NCI-H82 treated with DMSO at 0.1 percent for 48 hours (cell line): ENCODE data around the gene GRHL3.

Source experiments
- DNase-seq: peaks from one replicate; lab custom pipeline; 2025; ENCODE audit not compliant: unreplicated experiment; lab: John Stamatoyannopoulos, UW

The GRHL3 gene

DNA sequence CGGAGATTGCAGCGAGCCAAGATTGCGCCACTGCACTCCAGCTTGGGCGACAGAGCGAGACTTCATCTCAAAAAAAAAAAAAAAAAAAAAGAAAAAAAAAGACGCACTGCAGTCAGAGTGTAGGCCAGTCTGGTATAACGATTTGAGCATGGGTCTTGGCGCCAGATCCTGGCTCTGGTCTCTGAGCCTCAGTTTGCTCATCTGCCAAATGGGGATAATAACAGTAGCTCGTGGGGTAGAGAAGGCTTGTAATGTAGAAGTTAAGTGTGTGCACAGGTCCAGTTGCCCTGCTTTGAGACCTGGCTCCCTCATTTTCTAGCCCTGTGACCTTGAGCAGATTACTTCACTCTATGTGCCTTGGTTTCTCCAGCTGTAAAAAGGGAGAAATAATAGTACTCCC is 26.3 kb upstream of the GRHL3 start:
- no peak for DNase-seq

DNA sequence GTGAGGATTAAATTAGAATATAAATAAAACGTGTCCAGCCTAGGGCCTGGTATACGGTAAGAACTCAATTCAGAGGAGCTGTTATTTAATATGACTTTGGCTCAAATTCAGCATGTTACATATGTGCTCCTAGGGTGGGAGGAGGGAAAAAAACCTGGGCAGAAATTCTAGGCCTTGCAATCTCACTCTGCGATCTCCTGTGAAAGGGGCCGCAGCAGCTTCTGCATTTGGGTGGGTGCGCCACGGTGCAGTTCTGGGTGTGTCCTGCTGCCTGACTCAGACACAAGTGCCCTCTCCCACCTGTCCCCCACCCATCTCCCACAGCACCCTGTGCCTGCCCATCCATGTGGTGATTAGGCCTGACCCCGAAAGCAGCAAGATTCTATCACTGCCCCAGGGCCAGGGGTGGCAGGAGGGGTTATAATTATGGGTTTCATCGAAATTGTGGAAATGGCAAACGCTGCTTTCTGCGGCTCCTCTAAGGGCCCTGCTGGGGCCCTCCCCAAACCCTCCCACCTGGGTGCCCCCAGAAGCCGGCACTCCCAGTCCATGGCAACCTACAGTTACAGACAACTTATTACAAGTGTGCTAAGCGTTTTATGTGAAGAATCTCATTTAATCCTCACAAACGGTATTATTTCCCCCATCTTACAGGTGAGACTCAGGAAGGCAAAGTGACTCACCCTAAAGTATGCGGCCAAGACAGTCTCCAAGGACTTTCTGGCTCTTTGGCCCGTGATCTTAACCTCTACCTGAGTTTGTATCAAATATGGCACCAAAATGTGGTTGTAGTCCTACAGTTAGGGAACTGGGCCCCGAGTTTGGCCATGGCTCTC is 25.5 kb upstream of the GRHL3 start:
- no peak for DNase-seq

DNA sequence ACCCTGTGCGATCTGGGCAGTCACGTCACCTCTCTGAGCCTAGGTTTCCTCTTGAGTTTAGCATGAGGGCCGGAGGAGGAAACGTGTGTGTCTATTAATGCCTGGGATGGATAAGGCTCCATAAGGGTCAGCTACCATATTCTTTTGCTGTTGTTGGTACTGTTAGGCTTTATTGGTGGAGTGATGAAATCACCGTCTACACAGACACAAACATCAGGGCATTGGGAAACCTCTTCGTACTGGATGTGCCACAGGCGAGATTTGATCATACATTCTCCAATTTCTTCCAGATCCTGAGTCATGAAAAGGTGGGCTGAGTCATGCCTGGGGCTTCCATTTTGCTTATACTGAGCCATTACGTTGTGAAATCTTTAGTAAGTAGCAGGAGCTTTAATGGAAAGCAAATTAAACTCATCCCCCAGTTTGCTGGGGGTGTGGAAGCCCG is 24.9 kb upstream of the GRHL3 start:
- no peak for DNase-seq

DNA sequence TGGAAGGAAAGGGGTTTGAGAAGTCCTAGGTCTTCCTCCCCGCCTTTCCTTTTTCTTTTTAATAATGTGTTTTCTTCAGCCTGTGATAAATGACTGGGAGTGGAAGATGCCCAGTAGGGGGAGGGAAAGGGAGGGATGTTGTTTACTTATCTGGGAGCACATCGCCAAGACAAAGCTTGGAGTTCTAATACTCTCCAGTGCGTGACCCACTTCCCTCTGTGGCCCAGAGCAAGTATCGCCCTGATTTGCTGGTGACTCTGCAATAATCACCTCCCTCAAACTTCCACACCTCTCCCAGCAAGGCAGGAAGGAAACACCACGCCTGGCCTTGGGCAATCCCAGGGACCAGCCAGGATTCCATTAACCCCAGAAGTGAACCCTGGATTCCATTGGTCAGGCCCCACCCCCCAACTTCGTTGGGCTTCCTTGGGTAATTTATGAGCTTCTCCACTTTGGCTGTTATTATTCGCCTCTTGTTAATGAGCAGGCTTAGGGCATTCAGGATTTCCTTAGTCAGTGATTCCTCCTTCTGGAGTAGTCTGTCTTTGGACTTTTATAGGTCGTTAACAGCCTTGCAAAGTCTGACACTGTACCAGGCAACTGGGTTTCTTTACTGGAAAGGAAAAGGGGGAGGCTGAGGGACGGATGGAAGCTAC is 24.3 kb upstream of the GRHL3 start:
- no peak for DNase-seq

DNA sequence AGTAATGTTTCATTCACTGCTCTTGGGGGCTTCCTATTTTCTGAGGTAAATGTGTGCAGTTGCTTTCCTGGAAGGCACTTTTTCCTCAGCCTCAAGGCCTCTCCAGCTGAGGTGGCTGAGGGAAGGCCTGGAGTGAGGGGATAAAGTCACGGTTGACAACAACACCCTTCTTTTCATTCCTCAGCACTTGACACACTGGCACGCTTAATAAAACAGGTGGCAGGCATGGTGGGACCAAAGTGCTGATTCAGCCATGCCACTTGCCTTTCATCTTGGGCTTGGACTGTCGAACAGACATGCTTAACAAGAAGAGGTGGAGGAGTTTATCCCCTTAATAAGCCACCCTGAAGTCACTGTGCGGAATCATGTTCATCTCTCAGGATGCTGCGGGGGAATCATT is 23.6 kb upstream of the GRHL3 start:
- no peak for DNase-seq

DNA sequence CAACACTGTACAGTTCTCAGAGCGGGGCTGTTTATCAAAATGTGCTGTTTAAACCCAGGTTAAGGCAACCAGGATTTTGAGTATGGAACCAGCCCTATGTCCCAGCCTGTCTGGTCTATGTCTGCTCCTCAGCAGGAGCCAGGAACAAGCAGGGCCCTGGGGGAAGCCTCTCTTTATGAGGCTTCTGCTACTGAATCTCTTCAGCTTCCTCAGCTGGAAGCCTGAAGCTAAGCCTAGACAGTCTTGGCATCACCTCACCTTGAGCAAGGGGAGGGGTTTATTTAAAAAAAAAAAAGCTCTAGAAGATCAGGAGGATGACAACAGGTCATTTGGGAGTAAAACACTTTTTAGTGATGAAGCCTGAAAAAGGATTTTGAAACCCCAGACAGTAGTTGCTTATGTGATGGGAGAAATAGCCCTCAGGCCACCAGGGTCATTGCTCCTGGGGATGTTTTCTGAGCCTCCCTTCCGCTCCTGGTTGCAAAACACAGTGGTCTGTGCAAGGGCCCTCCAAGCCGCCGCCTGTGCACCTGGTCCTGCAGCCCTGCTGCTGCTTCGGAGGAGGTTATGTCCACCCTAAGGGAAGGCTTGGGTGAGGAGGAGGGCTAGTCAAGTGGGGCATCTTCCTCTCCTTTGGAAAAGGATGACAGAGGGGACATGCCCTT is 21.8 kb upstream of the GRHL3 start:
- DNase-seq = no peak

DNA sequence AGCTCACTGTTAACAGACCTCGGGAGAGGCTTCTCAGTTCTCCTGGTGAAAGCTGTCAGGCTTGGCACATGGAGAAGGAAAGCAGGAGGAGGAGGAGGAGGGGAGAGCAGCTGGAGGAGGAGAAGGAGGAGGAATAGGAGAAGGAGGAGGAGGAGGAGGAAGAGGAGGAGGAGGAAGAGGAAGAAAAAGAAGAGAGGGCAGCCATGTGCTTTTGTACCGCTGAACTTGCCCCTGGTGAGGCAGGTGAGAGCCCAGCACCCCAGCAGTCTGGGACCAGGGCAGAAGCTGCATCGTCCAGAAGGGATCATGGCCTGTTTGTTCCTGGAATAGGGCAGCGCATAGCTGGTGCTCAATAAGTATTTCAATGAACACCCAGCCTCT is 21.3 kb upstream of the GRHL3 start:
- DNase-seq = no peak

DNA sequence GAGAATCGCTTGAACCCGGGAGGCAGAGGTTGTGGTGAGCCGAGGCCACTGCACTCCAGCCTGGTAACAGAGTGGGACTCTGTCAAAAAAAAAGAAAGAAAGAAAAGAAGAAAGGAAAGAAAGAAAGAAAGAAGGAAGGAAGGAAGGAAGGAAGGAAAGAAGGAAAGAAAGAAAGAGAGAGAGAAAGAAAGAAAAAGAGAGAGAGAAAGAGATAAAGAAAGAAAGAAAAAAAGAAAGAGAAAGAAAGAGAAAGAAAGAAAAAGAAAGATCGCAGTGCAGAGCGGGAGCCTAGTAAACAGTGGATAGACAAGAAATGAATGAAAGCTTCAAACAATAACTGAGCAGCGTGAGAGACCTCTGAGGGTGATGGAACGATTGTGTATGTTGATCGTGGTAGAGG is 20.6 kb upstream of the GRHL3 start:
- no peak for DNase-seq

DNA sequence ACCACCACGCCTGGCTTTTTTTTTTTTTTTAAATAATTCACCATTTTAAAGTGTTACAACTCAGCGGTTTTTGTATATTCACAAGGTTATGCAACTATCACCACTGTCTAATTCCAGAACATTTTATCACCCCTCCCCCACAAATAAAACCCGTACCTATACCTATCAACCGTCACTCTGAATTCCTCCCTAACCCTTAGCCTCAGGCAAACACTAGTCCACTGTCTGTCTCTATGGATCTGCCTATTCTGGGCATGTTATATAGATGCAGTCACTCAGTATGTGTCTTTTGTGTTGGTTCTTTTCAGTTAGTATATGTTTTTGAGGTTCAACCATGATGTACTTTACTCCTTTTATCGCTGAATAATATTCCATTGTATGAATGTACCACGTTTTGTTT is 19.3 kb upstream of the GRHL3 start:
- no peak for DNase-seq

DNA sequence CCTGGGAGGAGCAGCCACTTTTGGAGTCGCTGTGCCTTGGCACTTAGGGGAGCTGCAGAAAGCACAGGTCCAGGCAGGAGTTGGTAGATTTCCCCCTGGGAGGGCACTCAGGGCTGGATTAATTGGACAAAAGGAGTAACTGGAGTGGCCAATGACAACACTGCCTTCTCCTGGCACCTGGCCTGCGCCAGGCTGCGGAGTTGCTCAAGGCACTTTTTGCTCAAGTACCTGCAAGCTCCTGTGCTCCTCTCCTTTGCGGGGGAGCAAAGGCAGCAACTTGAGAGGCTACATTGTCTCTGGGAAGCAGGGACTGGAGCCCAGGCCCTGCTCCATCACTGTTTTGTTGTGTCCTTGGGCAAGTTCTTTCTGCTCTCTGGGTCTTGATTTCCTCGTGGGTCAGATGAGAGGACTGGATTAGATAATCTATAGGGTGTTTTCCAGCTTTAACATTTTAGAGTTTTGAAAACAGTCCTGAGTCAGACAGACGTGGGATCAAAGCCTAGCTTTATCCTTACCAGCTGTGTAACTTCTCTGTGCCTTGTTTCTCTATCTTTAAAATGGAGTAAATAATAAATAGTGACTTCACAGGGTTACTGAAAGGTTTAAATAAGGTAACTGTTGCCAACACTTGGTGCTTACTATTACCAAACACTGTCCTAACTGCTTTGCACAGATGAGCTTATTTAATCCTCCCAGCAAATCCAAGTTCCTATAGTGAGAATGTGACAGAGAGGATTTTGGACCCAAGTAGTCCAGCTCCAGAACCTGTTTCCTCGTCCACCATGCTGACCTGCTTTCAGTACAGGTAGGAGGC is 18.0 kb upstream of the GRHL3 start:
- DNase-seq = no peak

DNA sequence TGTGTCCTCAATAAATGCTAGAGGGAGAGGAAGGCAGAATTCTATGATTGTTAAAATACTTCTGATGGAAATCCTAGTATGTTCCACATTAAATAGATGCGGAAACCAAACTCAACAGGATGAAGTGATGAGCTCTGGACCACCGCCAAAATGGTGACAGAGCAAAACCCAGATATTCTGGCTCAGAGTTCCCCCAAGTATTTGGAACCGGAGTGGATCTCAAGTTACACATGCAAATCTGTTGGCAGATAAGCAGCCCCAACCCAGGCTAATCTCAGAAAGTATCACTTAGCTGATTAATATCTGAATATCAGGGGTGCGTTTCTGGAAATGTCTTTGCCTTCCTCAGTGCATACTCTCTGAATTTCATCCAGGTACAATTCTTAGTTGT is 17.4 kb upstream of the GRHL3 start:
- no peak for DNase-seq

DNA sequence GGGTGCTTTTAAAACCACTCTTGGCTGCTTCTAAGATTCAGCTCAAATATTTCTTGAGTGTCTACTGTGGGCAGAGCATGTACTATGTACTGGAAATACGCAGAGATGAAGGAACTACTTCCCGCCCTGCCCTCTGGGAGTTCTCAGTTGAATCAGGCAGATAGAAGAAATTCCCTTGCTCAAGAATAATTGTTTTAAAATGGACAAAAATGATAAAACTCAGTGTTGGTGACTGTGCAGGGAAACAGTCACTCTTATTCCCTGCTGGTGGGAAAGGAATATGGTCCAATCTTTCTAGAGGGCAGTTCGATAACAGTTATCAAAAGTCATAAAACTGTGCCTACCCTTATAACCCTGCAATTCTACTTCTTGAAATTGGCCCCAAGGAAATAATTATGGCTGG is 16.9 kb upstream of the GRHL3 start:
- DNase-seq = no peak

DNA sequence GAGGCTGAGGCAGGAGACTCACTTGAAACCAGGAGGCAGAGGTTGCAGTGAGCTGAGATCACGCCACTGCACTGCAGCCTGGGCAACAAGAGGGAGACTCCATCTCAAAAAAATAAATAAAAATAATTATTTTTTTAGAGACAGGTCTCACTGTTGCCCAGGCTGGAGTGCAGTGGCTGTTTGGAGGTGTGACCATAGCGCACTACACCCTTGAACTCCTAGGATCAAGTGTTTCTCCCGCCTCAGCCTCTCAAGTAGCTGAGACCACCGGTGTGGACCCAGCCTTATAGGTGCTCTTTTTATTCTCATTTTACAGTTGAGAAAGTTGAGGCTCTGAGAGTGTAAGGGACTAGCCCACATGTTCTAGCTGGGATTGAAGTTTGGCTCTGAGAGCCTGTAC is 15.6 kb upstream of the GRHL3 start:
- no peak for DNase-seq

DNA sequence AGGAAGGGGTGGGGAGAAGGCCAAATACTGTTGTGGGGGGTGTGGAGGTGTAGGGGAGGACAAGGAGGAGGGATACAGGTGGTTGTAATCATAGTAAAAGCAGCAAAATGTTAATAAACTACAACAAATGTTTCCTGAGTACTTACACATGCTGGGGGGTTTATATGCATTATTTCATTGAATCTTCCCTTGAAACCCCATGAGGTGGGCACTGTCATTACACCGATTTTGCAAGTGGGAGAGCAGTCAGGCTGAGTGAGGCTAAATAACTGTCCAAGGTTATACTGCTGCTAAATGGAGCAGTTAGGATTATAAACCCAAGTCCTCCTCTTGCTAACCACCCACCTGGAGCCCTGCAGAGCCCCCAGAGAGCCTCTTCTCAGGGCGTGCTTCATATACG is 14.4 kb upstream of the GRHL3 start:
- DNase-seq = no peak

DNA sequence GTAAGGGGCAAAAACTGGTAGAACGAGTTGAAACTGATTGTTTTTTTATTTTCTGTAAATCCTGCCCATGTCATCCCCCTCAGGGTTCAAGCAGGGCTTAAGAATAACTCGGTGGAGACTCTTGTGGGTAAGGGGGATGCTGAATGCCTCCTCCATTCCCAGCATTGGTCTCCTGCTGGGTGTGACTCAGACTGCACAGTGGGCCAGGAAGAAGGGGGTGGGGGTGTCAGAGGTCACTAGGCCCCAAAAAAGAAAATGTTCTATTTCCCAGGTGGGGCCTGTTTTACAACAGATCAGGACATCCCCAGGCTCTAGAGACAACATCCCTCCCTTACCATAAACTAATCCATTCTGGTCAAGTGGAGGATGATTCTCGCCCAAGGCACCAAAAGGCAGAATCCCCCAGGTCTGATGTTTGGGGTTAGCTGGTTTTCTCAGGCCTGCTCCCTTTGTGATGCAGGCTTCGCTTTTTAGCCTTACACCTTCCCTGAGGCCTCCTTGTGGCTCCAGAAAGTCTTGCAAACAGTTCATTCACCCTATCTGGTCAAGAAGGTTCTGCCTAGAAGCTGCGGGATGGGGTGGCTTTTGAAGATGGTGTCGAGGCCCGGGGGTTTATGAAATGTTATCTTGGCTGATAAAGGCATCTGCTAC is 10.7 kb upstream of the GRHL3 start:
- no peak for DNase-seq

DNA sequence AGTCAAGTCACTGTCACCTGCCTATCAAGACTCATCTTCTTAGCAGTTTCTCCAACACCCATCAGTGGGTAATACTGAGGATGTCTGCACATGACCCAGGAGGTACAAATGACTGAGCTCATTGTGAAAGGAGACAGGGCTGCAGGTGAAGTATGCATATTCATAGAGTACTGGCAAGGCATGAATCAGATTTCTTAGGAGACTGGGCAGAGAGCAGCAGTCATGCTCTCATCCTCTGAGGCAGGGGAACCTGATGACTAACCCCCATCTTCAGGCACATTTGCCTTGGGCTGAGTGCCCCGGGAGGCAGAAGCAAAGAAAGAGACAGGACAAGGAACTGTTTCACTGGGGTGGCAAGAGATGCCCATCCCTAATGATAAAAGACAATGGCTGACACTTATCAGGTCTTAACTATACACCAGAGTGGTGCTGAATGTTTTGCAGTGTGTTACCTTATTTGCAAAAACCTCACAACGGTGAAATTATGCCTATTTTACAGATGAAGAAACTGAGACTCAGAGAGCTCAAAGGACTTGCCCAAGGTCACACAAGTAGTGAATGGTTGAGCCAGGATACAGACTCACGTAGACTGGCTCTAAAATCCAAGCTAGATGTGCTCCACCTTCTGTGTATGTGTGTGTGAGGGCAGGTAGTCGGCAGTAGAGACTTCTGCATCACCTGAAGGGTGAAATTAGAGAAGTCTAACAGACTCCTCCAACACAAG is 9.2 kb upstream of the GRHL3 start:
- DNase-seq = no peak

DNA sequence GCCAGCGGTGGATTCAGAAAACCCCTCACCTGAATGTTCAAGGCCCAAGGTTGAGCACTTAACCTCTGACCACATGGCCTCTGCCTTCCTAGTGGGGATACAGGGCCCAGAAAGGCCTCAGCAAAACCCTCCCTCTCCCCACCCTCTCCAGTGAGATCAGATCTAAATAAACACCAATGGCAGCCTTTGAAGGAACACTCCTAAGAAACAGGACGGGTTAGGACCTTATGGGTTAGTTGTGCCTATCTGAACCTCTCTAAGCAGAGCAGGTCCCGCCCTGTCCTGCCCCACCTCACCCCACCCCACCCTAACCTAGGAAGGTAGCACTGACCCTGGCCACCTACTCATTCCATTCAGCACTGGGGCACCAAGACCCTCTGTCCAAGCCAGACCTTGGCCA is 7.9 kb upstream of the GRHL3 start:
- no peak for DNase-seq

DNA sequence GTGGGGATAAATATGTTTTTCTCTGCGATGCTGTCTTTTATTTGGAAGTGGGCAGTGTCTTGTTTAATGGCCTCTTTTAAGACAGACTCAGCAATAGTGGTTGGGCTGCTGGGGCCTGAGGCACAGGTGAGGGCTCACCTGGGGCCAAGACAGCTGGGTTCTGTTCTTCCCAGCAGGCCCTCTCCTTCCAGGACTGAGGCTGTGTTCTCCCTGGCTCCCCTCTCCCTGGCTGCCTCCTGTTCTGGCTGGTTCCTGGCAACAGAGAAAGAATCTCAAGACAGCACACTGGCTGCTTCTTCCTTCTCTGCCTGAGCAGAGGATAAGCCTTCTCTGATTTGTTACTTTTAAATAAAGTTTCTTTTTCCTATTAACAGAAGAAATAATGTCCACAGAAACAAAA is 7.4 kb upstream of the GRHL3 start:
- DNase-seq = no peak

DNA sequence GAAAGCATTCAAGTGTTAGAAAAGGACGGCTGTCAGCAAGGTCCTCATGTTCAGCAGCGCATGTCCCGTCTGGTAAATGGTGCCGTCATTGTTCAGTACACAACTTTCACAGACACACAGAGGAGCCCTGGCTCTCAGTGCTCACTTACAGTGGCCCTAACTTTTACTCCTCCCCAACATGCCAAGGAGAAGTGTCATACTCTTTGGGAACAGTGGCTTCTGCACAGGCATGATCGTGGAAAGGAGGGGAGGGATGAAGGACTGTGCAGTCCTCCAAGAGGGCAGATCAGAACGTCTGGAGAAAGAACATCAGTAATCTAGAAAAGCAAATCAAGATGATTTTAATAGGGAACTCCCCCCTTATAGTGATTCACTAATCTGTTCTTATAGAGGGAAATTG is 3.8 kb upstream of the GRHL3 start:
- DNase-seq = no peak

DNA sequence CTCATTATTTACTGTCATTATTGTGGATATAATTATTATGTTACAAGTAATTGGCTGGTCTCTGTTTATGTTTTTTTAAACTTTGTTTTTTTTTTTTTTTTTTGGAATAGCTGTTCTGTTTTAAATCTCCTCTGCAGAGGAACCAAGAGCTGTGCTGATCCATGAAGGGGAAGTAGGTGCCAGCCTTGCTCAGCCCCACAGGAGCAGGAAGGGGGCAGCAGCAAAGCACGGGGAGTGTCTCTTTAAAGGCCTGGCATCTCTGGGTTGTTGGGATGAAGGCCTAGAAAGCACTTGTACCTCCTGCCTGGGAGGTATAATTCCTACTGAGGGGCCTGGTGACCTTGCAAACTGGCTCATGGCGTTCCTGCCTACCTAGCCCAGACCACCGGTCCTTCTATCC is 2.5 kb upstream of the GRHL3 start:
- no peak for DNase-seq
